Neural progenitor cell (in vitro differentiated cells): Measurements from ENCODE around the gene ATP13A1. TPM values are rescaled to one million over a fixed set of nuclear protein-coding genes. Genes with fewer than 3 reads are reported as not detected.

ENCODE experiments used
- DNase-seq: peaks from one replicate; pipeline ENCODE4 v3.0.0-alpha.2; 2016; ENCODE audit warnings: low spot score
- H2AFZ ChIP-seq: fragments of 200-600 bp; sonication (generic); replicated peaks from 2 replicates; pipeline ENCODE4 v1.6.1; 2016; ENCODE audit warnings: antibody characterized with exemption
- H3F3A ChIP-seq: fragments of 200-600 bp; sonication (generic); 2 replicates; pipeline ENCODE4 v1.6.1; 2016; ENCODE audit warnings: antibody characterized with exemption, low read depth
- H3K27ac ChIP-seq: fragments of 200-600 bp; sonication (generic); 2 replicates; pipeline ENCODE4 v1.5.1; 2016; ENCODE audit warnings: mild to moderate bottlenecking
- H3K27me3 ChIP-seq: fragments of 200-600 bp; sonication (generic); 2 replicates; pipeline ENCODE4 v1.6.1; 2016; ENCODE audit warnings: mild to moderate bottlenecking, moderate library complexity
- H3K36me3 ChIP-seq: fragments of 200-600 bp; sonication (generic); 2 replicates; pipeline ENCODE4 v1.5.1; 2016
- H3K4me1 ChIP-seq: fragments of 200-600 bp; sonication (generic); 2 replicates; pipeline ENCODE4 v1.6.1; 2016; ENCODE audit warnings: mixed run types
- H3K4me2 ChIP-seq: fragments of 200-600 bp; sonication (generic); 2 replicates; pipeline ENCODE4 v1.6.1; 2016
- H3K4me3 ChIP-seq: fragments of 200-600 bp; sonication (generic); 2 replicates; pipeline ENCODE4 v1.5.1; 2016
- H3K79me2 ChIP-seq: fragments of 200-600 bp; sonication (generic); 2 replicates; pipeline ENCODE4 v1.6.1; 2016; ENCODE audit warnings: low read depth
- H3K9ac ChIP-seq: fragments of 200-600 bp; sonication (generic); 2 replicates; pipeline ENCODE4 v1.6.1; 2016
- H3K9me3 ChIP-seq: fragments of 200-600 bp; sonication (generic); 2 replicates; pipeline ENCODE4 v1.5.1; 2016; ENCODE audit warnings: low read depth
- H4K20me1 ChIP-seq: fragments of 200-600 bp; sonication (generic); 2 replicates; pipeline ENCODE4 v1.6.1; 2016; ENCODE audit warnings: low read depth
- H3K27ac Mint-ChIP-seq: 3 replicates; pipeline ENCODE4 v1.8.0; 2021; ENCODE audit warnings: mixed read lengths
- H3K27me3 Mint-ChIP-seq: 2 replicates; pipeline ENCODE4 v1.8.0; 2022; ENCODE audit warnings: low read depth, mild to moderate bottlenecking, inconsistent platforms, moderate library complexity, mixed read lengths; ENCODE audit not compliant: insufficient read depth
- H3K36me3 Mint-ChIP-seq: 3 replicates; pipeline ENCODE4 v1.8.0; 2021; ENCODE audit warnings: mixed read lengths
- H3K4me1 Mint-ChIP-seq: 3 replicates; pipeline ENCODE4 v1.8.0; 2021; ENCODE audit warnings: mixed read lengths
- H3K4me3 Mint-ChIP-seq: 3 replicates; pipeline ENCODE4 v1.8.0; 2021; ENCODE audit warnings: mild to moderate bottlenecking, moderate library complexity, mixed read lengths
- H3K9me3 Mint-ChIP-seq: 3 replicates; pipeline ENCODE4 v1.8.0; 2020; ENCODE audit warnings: mixed read lengths
- CTCF ChIP-seq: fragments of 200-600 bp; sonication (generic); IDR thresholded peaks from 2 replicates; pipeline ENCODE4 v1.5.1; 2017; ENCODE audit warnings: antibody characterized with exemption, mild to moderate bottlenecking
- EZH2 ChIP-seq: fragments of 200-600 bp; sonication (generic); IDR thresholded peaks from 2 replicates; pipeline ENCODE4 v1.6.1; 2017; ENCODE audit warnings: antibody characterized with exemption, mild to moderate bottlenecking, moderate library complexity
- EZH2phosphoT487 ChIP-seq: fragments of 200-600 bp; sonication (generic); IDR thresholded peaks from 2 replicates; pipeline ENCODE4 v1.6.1; 2017; ENCODE audit warnings: antibody characterized with exemption
- total RNA-seq: library from RNA; depleted of rRNA; stranded (reverse); fragments of >200 nt; gene quantifications from 2 replicates; pipeline ENCODE4 v1.2.3, GENCODE V29; 2015; ENCODE audit warnings: low replicate concordance

ATP13A1 gene
- total RNA-seq, 1 donor from 2014 or later, result 19.2 TPM

- no peaks in the 10 kb centered on the region for H3K9me3 ChIP-seq
- H3K36me3 Mint-ChIP-seq, result peaks cover 28% of the 10 kb centered on the region
- H3K4me1 Mint-ChIP-seq, result peaks cover 13% of the 10 kb centered on the region
- no peak overlapping the region for H3K4me2 ChIP-seq
- peaks cover 6% of the 10 kb centered on the region for H3K27me3 Mint-ChIP-seq
- H3K27ac ChIP-seq, result no peak overlapping the region
- no peaks in the 10 kb centered on the region for H3K9me3 Mint-ChIP-seq
- H3F3A ChIP-seq, result peaks cover 11% of the 10 kb centered on the region
- H3K27ac Mint-ChIP-seq, result no peak overlapping the region
- no peak for DNase-seq
- peaks cover 11% of the 10 kb centered on the region for H3K4me1 ChIP-seq
- peaks cover 21% of the 10 kb centered on the region for H4K20me1 ChIP-seq
- no peak for TF ChIP-seq CTCF
- no peaks in the 10 kb centered on the region for H3K36me3 ChIP-seq
- peaks cover 31% of the 10 kb centered on the region for H3K79me2 ChIP-seq
- no peaks in the 10 kb centered on the region for H3K27me3 ChIP-seq
- no peak overlapping the region for H3K4me3 ChIP-seq
- no peak overlapping the region for H2AFZ ChIP-seq
- H3K4me3 Mint-ChIP-seq, result no peak overlapping the region
- no peak overlapping the region for H3K9ac ChIP-seq
Observed at GRCh38 chr19:19657397-19657783, 6.1 kb downstream of the ATP13A1 start.

- Histone ChIP-seq H3K9me3 (no peaks in the 10 kb centered on the region), H3K4me2 (no peak overlapping the region), H3K79me2 (peaks cover 24% of the 10 kb centered on the region), H3K9ac (no peak overlapping the region), H3F3A (peaks cover 5% of the 10 kb centered on the region), H4K20me1 (peaks cover 16% of the 10 kb centered on the region), H3K4me1 (peaks cover 7% of the 10 kb centered on the region), H3K27me3 (no peaks in the 10 kb centered on the region), H2AFZ (no peak overlapping the region), H3K36me3 (no peaks in the 10 kb centered on the region), H3K4me3 (no peak overlapping the region), H3K27ac (no peak overlapping the region)
- Mint-ChIP-seq H3K36me3 (peaks cover 29% of the 10 kb centered on the region), H3K27me3 (peaks cover 6% of the 10 kb centered on the region), H3K4me1 (peaks cover 6% of the 10 kb centered on the region), H3K4me3 (no peak overlapping the region), H3K9me3 (no peaks in the 10 kb centered on the region), H3K27ac (no peak overlapping the region)
- TF ChIP-seq EZH2 (no peak), CTCF (no peak), EZH2phosphoT487 (no peak)
- no peak for DNase-seq
Observed at GRCh38 chr19:19656451-19657396, 6.8 kb downstream of the ATP13A1 start.

GRCh38 chr19:19655641-19656343, 7.7 kb downstream of the ATP13A1 start:
- no peak overlapping the region for H3K4me3 Mint-ChIP-seq
- H3K27ac Mint-ChIP-seq, result no peak overlapping the region
- DNase-seq, result no peak
- H3K36me3 Mint-ChIP-seq, result peaks cover 23% of the 10 kb centered on the region
- H3K27ac ChIP-seq, result no peak overlapping the region
- H2AFZ ChIP-seq, result no peak overlapping the region
- H3K9me3 ChIP-seq, result no peaks in the 10 kb centered on the region
- H3K9me3 Mint-ChIP-seq, result no peaks in the 10 kb centered on the region
- H3K27me3 Mint-ChIP-seq, result peaks cover 4% of the 10 kb centered on the region
- no peaks in the 10 kb centered on the region for H3F3A ChIP-seq
- no peaks in the 10 kb centered on the region for H3K4me1 Mint-ChIP-seq
- H4K20me1 ChIP-seq, result peaks cover 7% of the 10 kb centered on the region
- TF ChIP-seq EZH2phosphoT487 (no peak), EZH2 (no peak), CTCF (no peak)
- H3K79me2 ChIP-seq, result peaks cover 15% of the 10 kb centered on the region
- no peaks in the 10 kb centered on the region for H3K27me3 ChIP-seq
- H3K4me1 ChIP-seq, result no peaks in the 10 kb centered on the region
- no peak overlapping the region for H3K4me2 ChIP-seq
- H3K4me3 ChIP-seq, result no peak overlapping the region
- no peak overlapping the region for H3K9ac ChIP-seq
- no peaks in the 10 kb centered on the region for H3K36me3 ChIP-seq
